Measurements from ENCODE around the gene DMRT3. TPM values are rescaled to one million over a fixed set of nuclear protein-coding genes. Genes with fewer than 3 reads are reported as not detected.
A peak's percentile ranks its signal among the peaks of the same experiment; 100 is the strongest.

DMRT3 gene
- total RNA-seq, 1 donor from 2014 or later = 0.25 TPM

DNA sequence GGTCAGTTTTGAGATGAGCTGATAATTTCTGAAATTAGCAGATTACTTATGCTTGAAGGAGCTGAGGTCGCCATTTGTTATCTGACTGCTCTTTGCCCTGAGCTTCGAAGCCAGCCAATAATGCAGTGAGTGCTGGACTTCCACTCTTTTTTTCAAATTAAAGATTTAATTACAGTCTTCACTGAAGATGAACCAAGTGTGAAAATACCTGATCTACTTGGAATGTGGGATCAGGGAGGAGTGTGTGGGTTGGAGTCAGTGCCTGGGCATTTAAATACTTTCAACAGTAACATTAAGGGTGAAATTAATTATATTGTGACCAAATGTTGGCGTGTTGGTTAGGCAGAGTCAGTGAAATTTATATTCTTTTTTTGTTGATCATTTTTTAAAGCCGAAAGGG lies 23.9 kb upstream of the DMRT3 start:
- TF ChIP-seq, protein P1, sequence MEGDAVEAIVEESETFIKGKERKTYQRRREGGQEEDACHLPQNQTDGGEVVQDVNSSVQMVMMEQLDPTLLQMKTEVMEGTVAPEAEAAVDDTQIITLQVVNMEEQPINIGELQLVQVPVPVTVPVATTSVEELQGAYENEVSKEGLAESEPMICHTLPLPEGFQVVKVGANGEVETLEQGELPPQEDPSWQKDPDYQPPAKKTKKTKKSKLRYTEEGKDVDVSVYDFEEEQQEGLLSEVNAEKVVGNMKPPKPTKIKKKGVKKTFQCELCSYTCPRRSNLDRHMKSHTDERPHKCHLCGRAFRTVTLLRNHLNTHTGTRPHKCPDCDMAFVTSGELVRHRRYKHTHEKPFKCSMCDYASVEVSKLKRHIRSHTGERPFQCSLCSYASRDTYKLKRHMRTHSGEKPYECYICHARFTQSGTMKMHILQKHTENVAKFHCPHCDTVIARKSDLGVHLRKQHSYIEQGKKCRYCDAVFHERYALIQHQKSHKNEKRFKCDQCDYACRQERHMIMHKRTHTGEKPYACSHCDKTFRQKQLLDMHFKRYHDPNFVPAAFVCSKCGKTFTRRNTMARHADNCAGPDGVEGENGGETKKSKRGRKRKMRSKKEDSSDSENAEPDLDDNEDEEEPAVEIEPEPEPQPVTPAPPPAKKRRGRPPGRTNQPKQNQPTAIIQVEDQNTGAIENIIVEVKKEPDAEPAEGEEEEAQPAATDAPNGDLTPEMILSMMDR (IDR thresholded peaks at IDR 0.05; ENCODE audit: insufficient read depth, low read length, poor library complexity, severe bottlenecking) = no peak
- Histone ChIP-seq H3K36me3 (ENCODE audit: control insufficient read depth, insufficient read depth, low read length) (no peaks in the 10 kb centered on the region), H3K4me3 (ENCODE audit: low read depth, low read length) (no peak overlapping the region), H3K27me3 (ENCODE audit: control insufficient read depth, insufficient read depth, low read length) (no peaks in the 10 kb centered on the region)
- no peak for DNase-seq (ENCODE audit: low read depth)

DNA sequence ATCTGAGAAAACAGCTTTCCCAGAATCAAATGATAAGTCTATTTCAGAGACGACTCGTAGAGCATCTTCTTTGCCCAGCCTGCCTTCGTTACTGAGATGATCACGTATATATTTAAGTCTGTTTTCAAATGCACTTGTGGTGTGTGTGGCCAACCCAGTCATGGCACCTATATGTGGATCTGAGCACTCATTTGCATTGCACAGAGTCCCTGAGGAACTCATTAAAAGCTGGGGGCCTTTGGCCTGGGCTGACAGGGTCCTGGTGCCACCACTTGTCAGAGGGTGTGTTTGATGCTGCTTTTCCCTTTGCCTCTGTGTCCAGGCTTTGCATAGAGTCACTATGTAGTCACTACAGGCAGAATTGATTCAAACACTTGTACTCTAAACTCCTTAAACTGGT lies 17.4 kb upstream of the DMRT3 start:
- no peak for DNase-seq (ENCODE audit: low read depth)
- TF ChIP-seq, protein P1 (IDR thresholded peaks at IDR 0.05; ENCODE audit: insufficient read depth, low read length, poor library complexity, severe bottlenecking) = no peak
- Histone ChIP-seq H3K27me3 (ENCODE audit: control insufficient read depth, insufficient read depth, low read length) (no peaks in the 10 kb centered on the region), H3K36me3 (ENCODE audit: control insufficient read depth, insufficient read depth, low read length) (no peaks in the 10 kb centered on the region), H3K4me3 (ENCODE audit: low read depth, low read length) (no peak overlapping the region)

DNA sequence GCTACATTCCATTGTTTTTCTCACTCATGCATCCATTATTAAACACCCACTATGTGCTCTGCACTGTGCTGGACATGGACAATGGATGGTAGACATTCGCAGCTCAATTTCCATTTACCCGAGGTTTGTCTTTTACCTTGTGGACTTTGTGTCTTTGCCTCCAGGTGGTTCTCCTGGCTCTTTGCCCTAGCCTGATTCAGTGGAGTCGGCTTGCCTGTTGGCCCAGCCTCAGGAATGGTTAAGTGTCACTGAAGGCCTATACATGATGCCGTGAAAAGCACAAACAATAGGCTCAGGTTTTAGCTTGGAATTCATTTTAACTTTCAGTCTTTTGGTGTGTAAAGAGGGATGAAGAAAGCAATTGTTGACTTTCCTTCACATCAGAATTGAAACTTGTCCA lies 16.5 kb upstream of the DMRT3 start:
- TF ChIP-seq, protein P1 (IDR thresholded peaks at IDR 0.05; ENCODE audit: insufficient read depth, low read length, poor library complexity, severe bottlenecking) = no peak
- Histone ChIP-seq H3K27me3 (ENCODE audit: control insufficient read depth, insufficient read depth, low read length) (no peaks in the 10 kb centered on the region), H3K36me3 (ENCODE audit: control insufficient read depth, insufficient read depth, low read length) (no peaks in the 10 kb centered on the region), H3K4me3 (ENCODE audit: low read depth, low read length) (no peak overlapping the region)
- DNase-seq (ENCODE audit: low read depth) = no peak

DNA sequence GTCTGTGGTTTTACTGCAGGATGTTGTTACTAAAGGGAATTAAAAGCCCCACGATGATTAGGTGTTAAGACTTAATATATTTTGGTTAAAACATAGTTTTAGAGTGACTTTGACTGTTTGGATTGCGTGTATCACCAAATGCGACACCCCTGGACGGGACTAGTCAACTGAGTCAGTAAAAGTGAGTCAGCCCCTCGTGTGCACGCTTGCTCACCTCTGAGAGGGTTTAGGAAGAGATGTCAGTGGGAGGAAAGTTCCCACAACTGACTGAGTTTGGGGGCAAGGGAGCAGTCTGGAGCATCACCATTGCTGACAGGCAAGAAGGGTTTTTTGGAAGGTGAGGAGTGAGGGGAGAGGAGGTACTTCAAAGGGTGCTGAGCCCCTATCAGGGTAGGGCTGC lies 14.4 kb upstream of the DMRT3 start:
- TF ChIP-seq, protein P1 (IDR thresholded peaks at IDR 0.05; ENCODE audit: insufficient read depth, low read length, poor library complexity, severe bottlenecking) = no peak
- H3K36me3 ChIP-seq (ENCODE audit: control insufficient read depth, insufficient read depth, low read length) = no peaks in the 10 kb centered on the region
- H3K27me3 ChIP-seq (ENCODE audit: control insufficient read depth, insufficient read depth, low read length) = peaks cover 3% of the 10 kb centered on the region
- no peak overlapping the region for H3K4me3 ChIP-seq (ENCODE audit: low read depth, low read length)
- DNase-seq (ENCODE audit: low read depth) = peak; percentile 70

DNA sequence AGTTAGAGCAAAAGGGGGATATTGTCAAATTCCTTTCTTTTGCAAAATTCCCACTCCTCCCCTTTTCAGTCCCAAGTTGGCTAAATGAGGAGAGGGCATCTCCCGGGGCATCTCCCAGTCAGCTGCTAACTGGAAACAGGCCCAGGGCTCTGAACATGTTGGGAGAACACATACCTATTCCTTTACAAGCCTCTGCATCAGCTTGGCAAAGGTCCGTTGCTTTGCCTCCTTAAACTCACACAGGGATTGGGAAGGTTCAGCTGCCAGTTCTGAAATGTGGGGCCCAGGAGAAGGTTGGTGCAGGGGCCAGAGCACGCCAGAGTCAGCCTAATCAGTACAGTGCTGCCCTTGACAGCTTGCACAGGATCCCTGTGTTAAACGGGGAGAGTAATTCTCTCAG lies 11.0 kb upstream of the DMRT3 start:
- Histone ChIP-seq H3K4me3 (ENCODE audit: low read depth, low read length) (no peak overlapping the region), H3K36me3 (ENCODE audit: control insufficient read depth, insufficient read depth, low read length) (no peaks in the 10 kb centered on the region), H3K27me3 (ENCODE audit: control insufficient read depth, insufficient read depth, low read length) (peaks cover 15% of the 10 kb centered on the region)
- TF ChIP-seq, protein P1 (IDR thresholded peaks at IDR 0.05; ENCODE audit: insufficient read depth, low read length, poor library complexity, severe bottlenecking) = no peak
- DNase-seq (ENCODE audit: low read depth) = no peak

DNA sequence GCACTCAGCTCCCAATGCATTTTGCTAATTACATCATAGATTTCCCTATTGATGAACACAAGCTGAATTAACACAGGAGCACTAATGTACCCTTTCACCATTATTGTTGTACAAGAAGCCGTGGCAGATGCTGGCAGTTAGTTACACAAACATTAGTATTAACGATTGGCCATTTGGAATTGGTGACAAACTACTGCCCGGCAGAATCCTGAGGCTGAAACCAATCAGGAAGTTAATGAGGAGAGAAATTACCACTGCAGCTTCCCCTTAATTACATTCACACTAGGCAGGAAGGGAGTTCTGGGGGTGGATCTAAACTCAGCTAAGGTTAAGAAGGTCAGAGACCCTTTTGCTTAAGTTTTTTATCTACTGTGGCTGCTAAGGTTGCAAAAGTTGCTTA lies 9.6 kb upstream of the DMRT3 start:
- no peak overlapping the region for H3K4me3 ChIP-seq (ENCODE audit: low read depth, low read length)

More for the DNA sequence above, 9.6 kb upstream of the DMRT3 start:
- DNase-seq (ENCODE audit: low read depth) = no peak
- H3K27me3 ChIP-seq (ENCODE audit: control insufficient read depth, insufficient read depth, low read length) = peaks cover 28% of the 10 kb centered on the region
- TF ChIP-seq, protein P1 (IDR thresholded peaks at IDR 0.05; ENCODE audit: insufficient read depth, low read length, poor library complexity, severe bottlenecking) = no peak
- H3K36me3 ChIP-seq (ENCODE audit: control insufficient read depth, insufficient read depth, low read length) = no peaks in the 10 kb centered on the region

Measured in kidney epithelial cell (primary cell).